CD4-positive, alpha-beta T cell treated with Interferon alpha-2 for 1 hour (primary cell): Measurements from ENCODE around the gene LRMDA.

Experiments
- DNase-seq, 2 donors: peaks; one replicate each; pipeline ENCODE4 v3.0.0-alpha.2; 2020 to 2022

The LRMDA gene

GRCh38 chr10:75449382-75450074, 18.1 kb downstream of the LRMDA start:
- DNase-seq = no peak

GRCh38 chr10:75450075-75450445, 18.6 kb downstream of the LRMDA start:
- DNase-seq = no peak

- DNase-seq = no peak
Observed at GRCh38 chr10:75450644-75451640, 19.5 kb downstream of the LRMDA start.

- no peak for DNase-seq
Observed at GRCh38 chr10:75451831-75452230, 20.4 kb downstream of the LRMDA start.

GRCh38 chr10:75452997-75453396, 21.6 kb downstream of the LRMDA start:
- no peak for DNase-seq

GRCh38 chr10:75456122-75456521, 24.7 kb downstream of the LRMDA start:
- DNase-seq = no peak

GRCh38 chr10:75460059-75460458, 28.6 kb downstream of the LRMDA start:
- no peak for DNase-seq

GRCh38 chr10:75461672-75462649, 30.5 kb downstream of the LRMDA start:
- no peak for DNase-seq

GRCh38 chr10:75462865-75463264, 31.4 kb downstream of the LRMDA start:
- DNase-seq = no peak

- no peak for DNase-seq
Observed at GRCh38 chr10:75464478-75465449, 33.3 kb downstream of the LRMDA start.

- no peak for DNase-seq
Observed at GRCh38 chr10:75465450-75465827, 34.0 kb downstream of the LRMDA start.

- no peak for DNase-seq
Observed at GRCh38 chr10:75466001-75466400, 34.6 kb downstream of the LRMDA start.

- no peak for DNase-seq
Observed at GRCh38 chr10:75466886-75467285, 35.5 kb downstream of the LRMDA start.

GRCh38 chr10:75468612-75469005, 37.2 kb downstream of the LRMDA start:
- DNase-seq = no peak

GRCh38 chr10:75469006-75469616, 37.7 kb downstream of the LRMDA start:
- peak in 1 of 2 donors; percentile 20 for DNase-seq

GRCh38 chr10:75470901-75471300, 39.5 kb downstream of the LRMDA start:
- DNase-seq = no peak

- DNase-seq = no peak
Observed at GRCh38 chr10:75472685-75473084, 41.3 kb downstream of the LRMDA start.

- no peak for DNase-seq
Observed at GRCh38 chr10:75474106-75474505, 42.7 kb downstream of the LRMDA start.

GRCh38 chr10:75475460-75476182, 44.2 kb downstream of the LRMDA start:
- DNase-seq = no peak

- no peak for DNase-seq
Observed at GRCh38 chr10:75476569-75476968, 45.1 kb downstream of the LRMDA start.
